ENCODE data around the gene SLC6A20. TPM values are rescaled to one million over a fixed set of nuclear protein-coding genes. Genes with fewer than 3 reads are reported as not detected.

The SLC6A20 gene
- total RNA-seq, 1 experiment from 2014 or later = not detected

Other genes with a start within 250 kb of the SLC6A20 start
- gene LIMD1, start 201.8 kb downstream of the SLC6A20 start, total RNA-seq (2022) = 25.4 and 28.2 TPM in 2 replicates
- gene SACM1L, start 107.1 kb downstream of the SLC6A20 start, total RNA-seq (2022) = 39.3 and 44.5 TPM in 2 replicates
- gene LZTFL1, start 45.6 kb upstream of the SLC6A20 start, total RNA-seq (2022) = 30.5 and 39.5 TPM in 2 replicates
- gene CCR9, start 90.0 kb upstream of the SLC6A20 start, total RNA-seq (2022) = not detected in 2 replicates
- not detected in 2 replicates for gene CXCR6, start 146.9 kb upstream of the SLC6A20 start, total RNA-seq (2022)
- gene FYCO1, start 199.3 kb upstream of the SLC6A20 start, total RNA-seq (2022) = 17.0 and 18.4 TPM in 2 replicates
- gene XCR1, start 230.9 kb upstream of the SLC6A20 start, total RNA-seq (2022) = not detected in 2 replicates

Measured in MCF 10A (cell line).